HG02678 (cell line): ENCODE data around the gene PRRT1B.
"Not testable (repeated sequence)": the region's sequence is repeated elsewhere in the genome, so short reads cannot be mapped to it uniquely, and the experiment has no call there.

Experiments used
- ATAC-seq: cut with Tn5 transposase; IDR thresholded peaks from one replicate; pipeline ENCODE4 v1.9.1; 2021; ENCODE audit warnings: mild to moderate bottlenecking, moderate library complexity; ENCODE audit not compliant: unreplicated experiment

PRRT1B gene

DNA sequence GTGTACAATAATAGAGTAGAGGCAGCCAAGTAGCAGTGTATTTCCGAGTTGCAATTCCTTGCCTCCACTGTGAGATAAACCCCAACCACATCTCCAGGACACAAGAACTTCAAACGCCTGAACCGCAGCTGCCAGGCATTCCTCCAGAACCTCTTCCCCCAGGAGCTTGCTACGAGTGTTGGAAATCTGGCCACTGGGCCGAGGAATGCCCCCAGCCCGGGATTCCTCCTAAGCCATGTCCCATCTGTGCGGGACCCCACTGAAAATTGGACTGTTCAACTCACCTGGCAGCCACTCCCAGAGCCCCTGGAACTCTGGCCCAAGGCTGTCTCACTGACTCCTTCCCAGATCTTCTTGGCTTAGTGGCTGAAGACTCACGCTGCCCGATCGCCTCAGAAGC is 3.9 kb downstream of the PRRT1B start:
- not testable (repeated sequence) for ATAC-seq

DNA sequence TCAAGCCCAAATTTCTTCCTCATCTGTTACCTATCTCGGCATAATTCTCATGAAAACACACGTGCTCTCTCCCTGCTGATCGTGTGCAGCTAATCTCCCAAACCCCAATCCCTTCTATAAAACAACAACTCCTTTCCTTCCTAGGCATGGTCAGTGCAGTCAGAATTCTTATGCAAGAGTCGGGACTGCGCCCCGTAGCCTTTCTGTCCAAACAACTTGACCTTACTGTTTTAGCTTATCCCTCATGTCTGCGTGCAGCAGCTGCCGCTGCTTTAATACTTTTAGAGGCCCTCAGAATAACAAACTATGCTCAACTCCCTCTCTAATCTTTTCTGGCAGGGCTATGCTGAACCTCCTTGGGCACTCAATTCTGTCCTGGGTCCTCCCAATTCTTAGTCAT is 5.1 kb downstream of the PRRT1B start:
- not testable (repeated sequence) for ATAC-seq

DNA sequence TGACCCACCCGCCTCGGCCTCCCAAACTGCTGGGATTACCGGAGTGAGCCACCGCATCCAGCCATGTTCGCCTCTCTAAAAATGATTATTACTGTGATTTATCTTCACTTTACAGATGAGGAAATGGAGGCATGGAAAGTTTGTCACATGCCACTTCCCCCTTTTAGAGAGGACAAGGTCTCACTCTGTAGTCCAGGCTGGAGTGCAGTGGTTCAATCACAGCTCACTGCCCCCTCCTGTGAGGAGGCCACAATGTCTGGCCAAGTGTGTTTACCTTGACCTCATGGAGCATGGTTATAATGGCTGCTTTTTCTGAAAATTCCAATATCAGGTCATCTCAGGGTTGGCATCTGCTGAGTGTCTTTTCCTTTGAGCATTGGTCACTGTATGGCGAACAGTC is 6.7 kb downstream of the PRRT1B start:
- ATAC-seq, result no peak

DNA sequence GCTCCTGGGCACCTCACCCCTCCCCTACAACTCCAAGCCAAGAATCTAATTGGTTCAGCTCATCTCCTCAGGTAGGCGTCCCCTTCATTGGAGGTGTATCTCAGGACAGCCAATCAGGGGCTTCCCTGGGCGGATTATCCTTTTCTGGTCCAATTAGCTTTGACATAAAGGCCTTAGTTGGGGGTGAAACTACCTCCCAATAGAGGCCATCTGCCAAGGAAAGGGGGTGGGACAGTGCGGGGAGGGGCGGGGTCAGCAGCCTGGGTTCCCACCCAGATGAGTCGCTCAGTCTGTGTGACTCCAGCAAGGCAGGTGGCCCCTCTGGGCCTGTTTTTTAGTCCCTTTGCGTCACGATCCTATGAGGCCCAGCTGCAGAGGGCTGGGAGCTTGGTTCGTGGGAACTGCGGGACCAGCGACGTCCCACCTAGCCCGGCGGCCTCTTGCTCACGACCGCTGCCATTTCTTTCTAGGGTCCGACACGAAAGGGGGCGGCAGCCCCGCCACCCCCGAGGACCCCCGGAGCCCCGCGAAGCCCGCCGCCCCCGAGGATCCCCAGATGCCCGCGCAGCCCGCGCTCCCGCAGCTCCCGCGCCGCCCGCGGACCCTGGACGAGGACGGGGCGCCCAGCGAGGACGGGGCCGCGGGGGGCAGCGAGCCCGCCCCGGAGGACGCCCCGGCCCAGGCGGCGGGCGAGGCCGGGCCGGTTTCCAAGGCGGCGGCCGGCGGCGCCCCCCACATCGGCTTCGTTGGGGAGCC is 8.9 kb downstream of the PRRT1B start:
- ATAC-seq, result no peak

DNA sequence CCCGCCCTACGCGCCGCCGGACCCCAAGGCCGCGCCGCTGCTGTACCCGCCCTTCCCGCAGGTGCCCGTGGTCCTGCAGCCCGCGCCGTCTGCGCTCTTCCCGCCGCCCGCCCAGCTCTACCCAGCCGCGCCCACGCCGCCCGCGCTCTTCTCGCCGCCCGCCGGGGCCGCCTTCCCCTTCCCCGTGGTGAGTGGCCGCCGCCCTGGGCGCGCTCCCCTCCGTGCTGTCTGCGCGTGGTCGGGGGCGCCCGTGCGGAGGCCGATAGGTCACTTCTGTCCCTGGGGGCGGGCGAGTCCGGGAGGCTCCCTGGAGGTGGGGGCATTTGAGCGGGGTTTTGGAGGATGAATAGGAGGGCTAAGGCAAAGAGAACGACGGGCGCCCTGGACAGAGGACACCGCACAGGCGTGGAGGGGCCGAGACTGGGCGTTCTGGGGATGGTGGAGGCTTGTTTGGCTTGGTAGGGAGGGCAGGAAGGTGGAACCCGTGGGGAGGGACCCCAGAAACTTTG is 9.6 kb downstream of the PRRT1B start:
- no peak for ATAC-seq

DNA sequence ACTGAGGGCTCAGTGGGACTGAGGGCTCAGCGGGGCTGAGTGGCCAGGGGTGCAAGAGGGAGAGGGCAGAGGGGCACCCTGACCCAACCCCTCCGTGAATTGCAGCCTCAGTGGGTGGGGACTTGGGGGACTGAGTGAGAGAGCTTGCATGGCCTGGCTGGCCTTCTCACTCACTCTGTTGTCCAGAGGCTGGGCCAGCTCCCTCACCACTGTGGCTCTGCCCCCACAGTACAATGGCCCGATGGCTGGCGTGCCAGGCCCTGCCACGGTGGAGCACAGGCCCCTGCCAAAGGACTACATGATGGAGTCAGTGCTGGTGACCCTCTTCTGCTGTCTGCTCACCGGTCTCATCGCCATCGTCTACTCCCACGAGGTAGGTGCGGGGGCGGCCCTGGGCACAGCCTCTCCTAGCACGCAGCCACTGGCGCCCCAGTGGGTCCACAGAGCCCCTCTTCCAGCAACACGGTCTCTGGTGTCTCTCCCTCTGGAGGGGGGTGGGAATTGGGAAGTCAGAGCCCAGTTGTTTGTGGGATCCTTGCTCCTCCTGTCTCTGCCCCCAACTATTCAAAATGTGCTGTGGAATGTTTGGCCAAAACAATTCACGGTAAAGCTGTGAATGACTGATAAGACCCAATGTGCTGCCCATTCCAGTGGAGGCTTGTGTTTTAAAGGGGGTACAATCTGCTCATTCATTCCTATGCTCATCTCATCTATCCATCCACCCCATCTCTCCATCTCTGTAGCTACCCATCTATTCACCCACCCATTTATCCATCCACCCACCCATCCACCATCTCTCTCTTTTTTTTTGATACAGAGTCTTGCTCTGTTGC is 10.7 kb downstream of the PRRT1B start:
- no peak for ATAC-seq

DNA sequence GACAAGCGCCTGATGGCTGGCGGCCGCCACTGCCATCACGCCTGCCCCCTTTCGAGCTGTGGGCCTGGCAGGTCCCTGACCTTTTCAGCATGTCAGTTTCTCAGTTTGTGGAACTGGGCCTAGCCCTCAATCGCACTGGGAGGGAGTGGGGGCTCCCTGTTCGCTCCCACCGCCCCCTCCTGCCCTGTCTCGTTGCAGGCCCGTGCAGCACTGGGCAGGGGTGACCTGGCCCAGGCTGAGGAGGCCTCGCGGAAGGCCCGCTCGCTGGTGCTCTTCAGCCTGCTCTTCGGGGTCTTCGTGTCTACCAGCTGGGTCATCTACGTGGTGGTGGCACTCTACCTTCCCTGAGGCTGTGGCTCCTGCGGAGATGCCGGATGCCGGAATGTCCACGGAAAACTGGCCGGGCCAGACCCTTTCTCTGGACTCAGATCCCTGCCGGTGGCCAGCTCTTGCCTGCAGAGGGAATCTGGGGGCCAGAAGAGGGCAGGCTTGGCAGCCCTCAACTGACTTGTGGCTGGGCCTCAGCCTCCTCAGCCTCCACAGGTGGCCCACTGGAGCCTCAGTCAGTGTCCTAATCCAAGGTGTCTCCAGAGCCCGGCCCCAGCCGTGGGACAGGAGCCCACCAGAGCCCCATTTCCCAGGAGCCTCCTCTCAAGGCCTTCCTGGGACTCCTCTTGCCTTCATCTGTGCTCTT is 12.7 kb downstream of the PRRT1B start:
- ATAC-seq, result no peak

DNA sequence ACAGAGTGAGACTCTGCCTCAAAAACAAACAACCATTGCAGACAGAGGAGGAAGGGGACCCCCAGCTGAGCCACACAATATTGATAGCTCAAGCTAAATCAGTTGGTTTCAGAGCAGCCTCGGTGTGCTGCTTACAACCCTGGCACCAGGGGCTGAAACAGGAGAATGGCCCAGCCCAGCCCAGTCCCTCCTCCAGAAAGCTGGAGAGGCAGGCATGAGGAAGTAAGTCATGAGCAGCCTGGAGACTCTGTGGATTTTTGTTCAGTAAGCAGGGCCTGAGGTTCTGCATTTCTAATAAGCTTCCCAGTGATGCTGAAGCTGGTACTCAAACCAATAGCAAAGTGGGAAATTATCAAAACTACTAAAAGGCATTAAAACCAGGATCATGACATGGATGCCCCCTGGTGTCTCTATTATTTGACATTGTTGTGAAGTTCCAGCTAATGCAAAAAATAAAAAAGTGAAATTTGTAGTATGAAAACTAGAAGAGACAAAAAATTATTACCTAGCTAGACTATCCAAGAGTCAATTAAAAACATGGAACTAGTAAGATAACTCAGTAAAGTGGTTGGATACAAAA is 14.2 kb downstream of the PRRT1B start:
- ATAC-seq, result no peak

DNA sequence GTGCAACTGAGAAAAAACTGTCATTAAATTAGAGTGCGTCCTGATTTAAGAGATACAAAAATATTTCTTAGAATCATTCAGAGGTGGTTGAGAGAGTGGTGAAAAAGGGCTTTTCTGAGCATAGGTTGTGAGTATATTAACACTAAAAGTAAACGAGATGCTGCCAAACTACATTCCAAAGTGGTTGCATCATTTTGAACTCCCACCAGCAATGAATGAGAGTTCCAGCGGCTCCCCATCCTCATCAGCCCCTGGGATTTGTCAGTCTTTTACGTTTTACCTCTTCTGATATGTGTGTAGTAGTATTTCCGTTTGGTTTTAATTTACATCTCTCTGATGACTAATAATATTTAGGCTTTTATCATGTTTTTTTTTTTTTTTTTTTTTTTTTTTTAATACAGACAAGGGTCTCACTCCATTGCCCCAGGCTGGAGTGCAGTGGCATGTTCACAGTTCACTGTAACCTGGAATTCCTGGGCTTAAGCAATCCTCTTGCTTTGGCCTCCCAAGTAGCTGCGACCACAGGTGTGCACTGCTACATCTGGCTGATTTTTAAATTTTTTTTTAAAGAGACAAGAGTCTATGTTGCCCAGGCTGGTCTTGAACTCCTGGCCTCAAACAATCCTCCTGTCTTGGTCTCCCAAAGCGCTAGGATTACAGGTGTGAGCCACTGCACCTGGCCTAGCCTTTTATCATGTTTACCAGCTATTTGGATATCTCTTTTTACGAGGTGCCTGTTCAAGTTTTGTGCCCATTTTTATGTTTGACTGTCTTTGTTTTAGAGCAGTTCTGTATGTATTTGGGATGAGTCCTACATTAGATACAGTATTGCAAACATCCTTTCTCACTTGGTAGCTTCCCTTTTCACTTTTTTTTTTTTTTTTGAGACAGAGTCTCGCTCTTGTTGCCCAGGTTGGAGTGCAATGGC is 17.0 kb downstream of the PRRT1B start:
- ATAC-seq, result no peak

DNA sequence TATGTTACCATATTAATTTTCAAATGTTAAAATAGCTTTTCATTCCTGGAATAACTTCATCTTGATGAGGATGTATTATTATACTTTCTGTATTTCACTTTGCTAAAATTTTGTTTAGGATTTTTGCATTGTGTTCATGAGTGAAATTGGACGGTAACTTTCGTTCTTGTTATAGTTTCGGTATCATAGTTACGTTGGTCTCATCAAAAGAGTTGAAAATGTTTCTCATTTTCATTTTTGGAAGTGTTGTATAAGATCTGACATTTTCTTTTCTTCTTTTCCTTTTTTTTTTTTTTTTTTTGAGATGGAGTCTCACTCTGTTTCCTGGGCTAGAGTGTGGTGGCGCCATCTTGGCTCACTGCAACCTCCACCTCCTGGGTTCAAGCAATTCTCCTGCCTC is 20.0 kb downstream of the PRRT1B start:
- no peak for ATAC-seq

DNA sequence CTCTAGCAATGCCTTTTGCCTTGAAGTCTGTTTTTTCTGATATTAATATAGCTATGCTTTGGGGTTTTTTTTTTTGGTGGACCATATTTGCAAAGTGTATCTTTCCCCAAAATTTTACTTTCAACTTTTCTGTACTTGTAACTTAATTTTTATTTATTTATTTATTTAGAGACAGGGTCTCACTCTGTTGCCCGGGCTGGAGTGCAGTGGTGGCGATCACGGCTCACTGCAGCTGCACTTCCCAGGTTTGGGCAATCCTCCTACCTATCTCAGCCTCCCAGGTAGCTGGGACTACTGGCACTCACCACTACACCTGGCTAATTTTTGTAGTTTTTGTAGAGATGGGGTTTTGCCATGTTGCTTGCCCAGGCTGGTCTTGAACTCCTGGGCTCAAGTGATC is 20.8 kb downstream of the PRRT1B start:
- no peak for ATAC-seq

DNA sequence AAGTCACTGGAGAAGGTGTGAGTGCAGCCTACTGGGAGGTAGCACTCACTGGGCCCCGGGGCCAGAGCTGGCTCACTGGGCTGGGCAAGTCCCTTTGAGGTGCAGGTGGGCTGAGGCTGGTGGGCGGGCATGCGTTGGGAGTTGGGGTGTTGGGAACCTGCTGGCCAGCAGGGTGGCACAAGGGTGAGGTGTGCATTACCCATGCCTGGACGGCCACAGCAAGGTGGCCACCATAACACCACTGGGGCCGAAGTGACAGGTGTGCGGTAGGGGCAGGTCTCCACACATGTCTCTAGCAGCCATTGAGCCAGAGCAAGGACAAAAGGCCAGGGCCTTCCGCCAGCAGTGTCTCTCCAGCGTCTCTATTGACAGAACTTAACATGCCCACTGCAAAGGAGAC is 22.6 kb downstream of the PRRT1B start:
- no peak for ATAC-seq

DNA sequence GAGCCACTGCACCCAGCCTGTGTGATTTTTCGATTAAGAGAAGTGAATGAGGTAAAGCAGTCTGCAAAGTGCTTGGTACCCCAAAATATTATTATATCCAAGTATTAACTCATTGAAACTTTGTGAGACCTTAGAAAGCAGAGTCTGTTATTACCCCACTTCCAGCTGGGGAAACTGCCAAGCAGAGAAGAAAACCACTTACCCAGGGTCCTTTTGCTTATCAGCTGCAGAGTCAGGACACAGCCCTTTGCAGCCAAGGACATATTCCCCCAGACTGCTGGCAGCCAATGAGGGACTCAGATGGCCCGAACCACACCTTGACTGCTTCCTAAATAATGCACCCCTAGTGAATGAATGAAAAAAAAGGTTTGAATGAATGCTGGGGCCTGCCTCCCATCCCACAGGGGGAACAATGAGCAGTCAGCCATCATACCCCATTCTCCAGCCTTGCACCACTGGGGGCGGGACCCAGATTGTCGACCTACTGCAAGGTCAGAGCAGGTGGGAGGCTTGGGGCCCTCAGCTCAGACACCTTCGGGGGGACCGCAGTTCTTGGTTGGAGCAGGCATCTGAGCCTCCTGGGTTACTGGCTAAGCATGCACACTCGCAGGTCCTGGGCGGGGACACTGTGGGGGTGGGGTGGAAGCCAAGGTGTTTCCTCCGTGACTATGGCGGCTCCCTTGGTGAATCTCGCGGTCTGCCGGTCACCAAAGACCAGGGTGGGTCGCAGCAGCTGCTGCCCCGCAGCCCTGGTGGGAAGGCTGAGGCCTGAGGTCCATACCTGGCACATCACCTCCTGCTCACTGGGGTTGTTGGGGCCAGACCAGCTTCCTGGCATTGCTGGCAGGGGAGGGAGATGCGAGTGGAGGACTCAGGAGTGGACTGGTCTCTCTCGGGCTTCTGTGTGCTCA is 29.7 kb downstream of the PRRT1B start:
- ATAC-seq, result no peak

DNA sequence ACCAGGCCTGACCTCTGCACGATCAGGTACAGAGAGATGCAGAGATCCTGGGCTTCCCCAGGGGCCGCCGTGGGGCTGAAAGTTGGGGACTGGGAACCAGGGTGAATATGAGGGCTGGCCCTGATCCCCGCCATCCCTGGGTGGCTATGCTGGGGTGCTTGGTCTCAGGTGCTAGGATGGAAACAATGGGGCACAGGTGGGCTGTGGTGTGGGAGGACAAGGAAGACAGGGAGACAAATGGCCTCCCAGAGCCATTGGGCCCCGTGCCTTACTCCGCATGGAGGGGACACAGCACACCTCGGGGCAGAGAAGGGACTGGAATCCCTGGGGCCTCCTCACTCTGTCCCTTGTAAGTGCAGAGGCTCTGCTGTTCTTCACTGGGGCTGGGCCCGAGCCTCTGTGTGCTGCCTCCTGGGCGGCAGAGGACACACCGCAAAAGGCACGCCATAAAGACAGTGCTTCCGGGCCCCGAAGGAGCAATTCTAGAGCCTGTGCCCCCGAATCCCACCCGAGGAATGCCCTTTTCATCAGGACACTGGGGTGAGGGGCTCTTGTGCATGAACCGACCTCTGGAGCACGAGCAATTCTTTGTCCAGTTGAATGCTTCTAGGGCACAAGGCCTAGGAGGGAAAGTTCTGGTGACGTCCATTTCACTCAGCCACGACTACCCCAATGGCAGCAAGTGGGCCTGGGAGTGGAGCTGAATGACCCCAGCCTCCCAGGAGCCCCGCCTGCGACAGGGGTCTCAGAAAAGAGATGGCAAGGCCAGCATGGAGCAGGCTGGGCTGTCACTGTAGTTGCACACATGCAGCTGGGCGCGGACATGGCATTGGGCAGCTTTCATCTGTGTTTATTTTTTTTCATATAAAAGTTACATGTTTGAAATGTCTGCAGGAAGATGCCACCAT is 30.9 kb downstream of the PRRT1B start:
- ATAC-seq, result no peak

DNA sequence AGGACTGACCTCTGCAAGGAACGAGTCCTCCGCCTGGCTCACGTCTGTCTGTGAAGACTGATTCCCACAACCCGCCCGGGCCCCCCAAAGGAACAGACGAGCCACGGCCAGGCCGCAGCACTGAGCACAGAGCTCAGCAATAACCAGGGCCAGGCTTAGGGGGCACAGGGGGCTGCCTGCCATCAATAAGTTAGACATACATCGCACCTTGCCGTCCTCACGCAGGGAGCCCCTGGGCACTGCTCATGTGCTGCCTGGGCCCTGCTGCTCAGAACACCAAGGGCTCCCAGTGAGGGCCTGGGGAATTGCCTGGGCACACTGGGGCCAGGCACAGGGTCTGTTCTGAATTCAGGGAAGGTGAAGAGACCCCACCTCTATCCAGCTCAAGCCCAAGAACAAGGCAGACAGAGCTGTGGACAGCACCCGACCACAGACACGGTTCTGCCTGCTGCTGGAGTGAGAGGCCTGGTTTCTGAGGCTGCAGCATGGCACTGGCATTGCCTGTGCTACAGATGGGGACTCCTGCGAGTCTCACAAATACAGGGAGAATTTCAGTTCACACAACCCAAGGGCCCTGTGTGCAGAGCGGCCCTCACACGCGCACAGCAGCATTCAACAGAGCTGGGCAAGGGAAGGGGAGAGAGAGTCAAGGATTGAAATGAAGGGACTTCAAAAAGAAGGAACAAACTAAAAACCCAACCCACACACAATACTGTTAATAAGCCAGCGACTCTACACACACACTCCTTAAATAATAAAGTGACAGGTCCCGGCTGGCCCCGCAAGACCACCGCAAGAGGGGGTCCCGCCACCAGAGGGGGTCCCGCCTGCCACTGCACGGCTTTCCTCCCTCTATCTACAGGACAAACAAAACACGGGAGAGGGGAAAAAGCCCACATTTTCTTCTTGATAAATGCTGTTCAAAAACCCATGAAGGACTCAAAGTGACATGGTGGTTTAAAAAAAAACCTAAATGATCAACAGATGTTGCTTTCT is 32.0 kb downstream of the PRRT1B start:
- ATAC-seq, result no peak

DNA sequence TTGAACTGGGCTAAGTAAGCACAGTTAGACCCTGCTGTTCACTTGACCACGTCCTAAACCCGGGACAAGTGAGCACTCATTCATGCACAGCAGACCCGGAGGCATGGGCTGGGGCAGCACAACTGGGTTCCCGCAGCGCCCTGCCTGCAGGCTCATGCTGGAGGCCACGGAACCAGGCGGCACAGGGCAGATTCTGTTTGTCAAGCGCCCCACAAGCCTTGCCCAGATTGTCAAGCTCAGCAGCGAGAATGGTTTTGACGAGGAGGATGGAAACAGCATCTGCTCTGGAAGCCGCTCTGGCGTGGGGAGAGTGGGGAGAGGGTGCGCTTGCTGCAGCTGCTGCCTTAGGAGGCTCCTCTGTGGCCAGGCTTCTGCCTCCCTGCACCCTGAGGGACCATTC is 32.7 kb downstream of the PRRT1B start:
- no peak for ATAC-seq
